ENCODE data around the gene P4HB.
"Not testable (repeated sequence)": the region's sequence is repeated elsewhere in the genome, so short reads cannot be mapped to it uniquely, and the experiment has no call there.

Gene P4HB

DNA sequence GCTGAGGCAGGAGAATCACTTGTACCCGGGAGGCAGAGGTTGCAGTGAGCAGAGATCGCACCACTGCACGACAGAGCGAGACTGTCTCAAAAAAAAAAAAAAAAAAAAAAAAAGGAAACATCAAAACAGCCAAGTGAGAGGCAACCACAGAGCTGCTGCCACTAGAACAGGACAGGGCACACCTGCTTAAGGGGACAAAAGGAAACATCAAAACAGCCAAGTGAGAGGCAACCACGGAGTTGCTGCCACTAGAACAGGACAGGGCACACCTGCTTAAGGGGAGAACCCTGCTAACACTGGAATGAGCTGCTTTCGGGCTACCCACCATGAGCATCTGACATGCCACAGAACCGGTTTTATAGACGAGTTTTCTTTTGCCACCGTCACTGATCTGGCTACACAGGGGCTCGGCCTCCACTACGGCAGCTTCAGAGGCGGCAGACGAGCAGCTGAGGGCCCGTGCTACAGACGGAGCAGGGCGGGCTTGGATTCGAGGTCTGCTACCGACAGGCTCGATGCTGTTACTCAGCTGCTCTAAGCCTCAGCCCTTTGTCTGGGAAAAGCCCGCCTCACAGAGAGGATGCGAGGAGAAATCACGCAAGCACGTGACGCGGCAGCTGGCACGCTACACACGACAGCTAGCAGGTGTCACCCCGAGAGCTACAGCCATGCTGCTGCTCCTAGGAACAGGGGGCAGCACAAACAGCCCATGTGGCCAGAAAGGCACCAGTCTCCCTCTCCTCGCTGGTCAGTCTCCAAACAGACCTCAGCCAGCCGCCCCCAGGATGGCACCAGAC, 2.0 kb downstream of the P4HB start:
- no peak for DNase-seq
- in situ Hi-C loops (cut with HindIII; ENCODE audit: low pct_ligation_motif_present, low pct_unique_long_range_greater_than_20kb, low sequenced_read_pairs), result no loop called here

DNA sequence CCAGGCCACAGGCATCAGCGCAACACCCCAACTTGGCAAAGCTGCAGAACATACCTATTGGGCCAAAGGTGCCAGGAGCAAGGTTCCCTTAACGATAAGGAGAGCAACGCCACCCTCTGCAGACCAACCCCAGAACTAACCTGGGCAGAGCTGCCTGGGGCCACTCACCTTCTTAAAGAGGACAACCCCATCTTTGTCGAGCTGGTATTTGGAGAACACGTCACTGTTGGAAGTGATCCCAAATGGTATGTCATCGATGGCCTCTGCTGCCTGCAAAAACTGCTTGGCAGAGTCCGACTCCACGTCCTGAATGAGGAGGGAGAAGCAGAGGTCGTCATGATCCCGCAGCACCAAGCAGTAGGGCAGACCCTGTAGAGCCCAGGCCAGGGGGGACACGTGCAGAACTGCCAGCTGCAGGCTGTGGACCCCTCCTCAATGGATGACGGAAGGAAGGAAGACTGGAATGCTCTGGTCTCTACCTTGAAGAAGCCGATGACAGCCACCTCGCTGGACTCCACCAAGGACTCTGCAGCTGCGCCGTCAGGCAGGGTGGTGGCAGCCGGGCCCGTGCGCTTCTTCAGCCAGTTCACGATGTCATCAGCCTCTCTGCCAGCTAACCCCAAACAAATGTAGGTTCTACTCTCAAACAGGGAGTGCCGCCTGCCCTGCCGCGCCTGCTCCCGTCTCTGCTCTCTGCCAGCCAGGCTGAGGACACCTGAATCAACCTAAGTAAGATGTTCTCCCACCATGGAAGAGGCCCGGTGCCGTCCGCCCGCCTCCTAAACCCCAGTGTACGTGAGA, 5.2 kb downstream of the P4HB start:
- DNase-seq, result peak; percentile 21
- in situ Hi-C loops (cut with HindIII; ENCODE audit: low pct_ligation_motif_present, low pct_unique_long_range_greater_than_20kb, low sequenced_read_pairs), result no loop called here

DNA sequence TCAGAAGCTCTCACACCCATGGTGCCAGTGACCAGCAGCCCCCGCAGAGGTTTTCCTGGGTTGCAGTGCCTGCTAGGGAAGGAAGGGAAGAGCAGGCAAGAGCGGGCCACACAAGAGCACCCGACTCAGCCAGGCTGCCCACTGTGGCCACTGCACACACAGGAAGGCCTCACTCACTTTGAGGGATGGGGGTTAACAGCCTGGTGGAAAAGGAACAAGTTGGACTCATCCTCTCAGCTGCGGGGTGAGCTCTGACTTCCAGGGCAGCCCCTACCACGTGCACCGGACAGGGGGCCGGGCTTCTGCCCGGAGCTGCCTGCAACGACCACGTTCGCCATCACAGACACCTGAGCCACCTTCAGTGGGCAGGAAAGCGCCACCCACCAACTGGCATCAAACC, 8.1 kb downstream of the P4HB start:
- no peak for DNase-seq
- in situ Hi-C loops (cut with HindIII; ENCODE audit: low pct_ligation_motif_present, low pct_unique_long_range_greater_than_20kb, low sequenced_read_pairs), result no loop called here

DNA sequence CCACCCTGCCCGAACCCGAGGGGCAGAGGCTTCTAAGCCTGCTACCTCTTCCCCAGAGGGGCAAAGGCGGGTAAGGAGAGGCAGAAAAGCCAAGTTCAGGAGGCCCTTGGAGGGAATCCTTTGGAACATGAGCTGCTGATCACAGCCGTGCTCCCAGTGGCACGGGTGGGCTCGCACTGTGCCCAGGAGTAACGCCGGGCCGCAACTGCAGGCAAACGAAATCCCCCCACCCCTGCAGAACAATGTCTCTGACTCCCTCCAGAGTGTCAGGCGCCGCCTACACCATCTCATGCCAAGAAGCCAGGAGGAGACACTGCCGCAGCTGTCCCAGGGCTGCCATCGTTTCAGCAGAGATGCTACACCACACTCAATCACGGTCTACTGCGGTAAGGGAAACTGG, 8.9 kb downstream of the P4HB start:
- in situ Hi-C loops (cut with HindIII; ENCODE audit: low pct_ligation_motif_present, low pct_unique_long_range_greater_than_20kb, low sequenced_read_pairs), result no loop called here
- DNase-seq, result no peak

DNA sequence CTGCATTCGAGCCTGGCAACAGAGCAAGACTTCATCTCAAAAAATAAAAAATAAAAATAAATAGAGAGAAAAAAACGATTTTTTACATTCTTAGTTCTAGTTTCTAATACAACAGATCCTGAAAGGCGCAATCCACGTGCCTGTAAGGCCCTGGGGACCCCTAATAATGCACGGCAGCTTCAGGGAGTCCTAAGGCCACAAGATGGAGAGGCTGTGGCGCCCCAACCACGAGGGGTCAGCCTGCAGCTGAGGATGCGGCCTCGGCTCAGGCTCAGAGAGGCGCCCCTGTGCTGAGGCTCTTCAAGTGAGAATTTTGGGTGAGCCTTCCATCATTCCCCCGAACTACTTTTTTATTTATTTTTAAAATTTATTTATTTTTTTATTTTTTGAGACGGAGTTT, 10.9 kb downstream of the P4HB start:
- DNase-seq, result no peak
- in situ Hi-C loops (cut with HindIII; ENCODE audit: low pct_ligation_motif_present, low pct_unique_long_range_greater_than_20kb, low sequenced_read_pairs), result no loop called here

DNA sequence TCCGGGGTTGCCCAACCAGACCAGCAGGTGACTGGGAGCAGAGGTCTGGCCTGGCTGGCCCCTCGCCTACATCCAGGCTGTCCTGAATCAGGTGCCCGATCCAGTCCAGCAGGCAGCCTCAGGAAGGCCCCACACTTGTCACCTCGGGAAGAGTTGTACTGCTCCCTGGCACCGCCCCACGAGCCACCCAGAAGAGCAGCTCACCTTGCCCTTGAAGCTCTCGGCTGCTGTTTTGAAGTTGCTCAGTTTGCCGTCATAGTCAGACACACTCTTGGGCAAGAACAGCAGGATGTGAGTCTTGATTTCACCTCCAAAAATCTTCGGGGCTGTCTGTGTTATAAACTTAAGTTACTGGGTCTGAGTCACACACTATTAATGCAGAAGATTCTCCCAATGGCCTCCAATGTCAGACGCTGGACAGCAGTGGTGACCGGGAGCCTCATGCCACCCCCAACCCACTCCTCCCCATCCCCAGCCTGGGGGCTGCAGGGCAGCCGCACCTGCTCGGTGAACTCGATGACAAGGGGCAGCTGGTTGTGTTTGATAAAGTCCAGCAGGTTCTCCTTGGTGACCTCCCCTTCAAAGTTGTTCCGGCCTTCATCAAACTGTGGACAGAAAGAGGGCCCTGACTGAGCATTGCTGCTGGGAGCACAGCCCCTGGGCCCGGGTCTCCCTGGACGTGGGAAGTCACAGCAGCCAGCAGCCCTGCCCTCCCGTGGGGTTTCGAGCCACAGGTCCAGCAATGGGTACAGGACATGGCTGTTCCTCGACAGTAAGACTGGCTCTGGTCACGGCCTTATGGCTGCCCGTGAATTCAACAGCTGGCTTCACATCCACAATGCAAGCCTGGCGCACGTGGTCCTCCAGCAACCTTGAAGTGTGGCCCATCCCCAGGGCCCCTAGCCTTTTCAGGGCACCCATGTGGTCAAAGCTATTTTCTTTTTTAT, 13.3 kb downstream of the P4HB start:
- no peak for DNase-seq
- in situ Hi-C loops (cut with HindIII; ENCODE audit: low pct_ligation_motif_present, low pct_unique_long_range_greater_than_20kb, low sequenced_read_pairs), result no loop called here

DNA sequence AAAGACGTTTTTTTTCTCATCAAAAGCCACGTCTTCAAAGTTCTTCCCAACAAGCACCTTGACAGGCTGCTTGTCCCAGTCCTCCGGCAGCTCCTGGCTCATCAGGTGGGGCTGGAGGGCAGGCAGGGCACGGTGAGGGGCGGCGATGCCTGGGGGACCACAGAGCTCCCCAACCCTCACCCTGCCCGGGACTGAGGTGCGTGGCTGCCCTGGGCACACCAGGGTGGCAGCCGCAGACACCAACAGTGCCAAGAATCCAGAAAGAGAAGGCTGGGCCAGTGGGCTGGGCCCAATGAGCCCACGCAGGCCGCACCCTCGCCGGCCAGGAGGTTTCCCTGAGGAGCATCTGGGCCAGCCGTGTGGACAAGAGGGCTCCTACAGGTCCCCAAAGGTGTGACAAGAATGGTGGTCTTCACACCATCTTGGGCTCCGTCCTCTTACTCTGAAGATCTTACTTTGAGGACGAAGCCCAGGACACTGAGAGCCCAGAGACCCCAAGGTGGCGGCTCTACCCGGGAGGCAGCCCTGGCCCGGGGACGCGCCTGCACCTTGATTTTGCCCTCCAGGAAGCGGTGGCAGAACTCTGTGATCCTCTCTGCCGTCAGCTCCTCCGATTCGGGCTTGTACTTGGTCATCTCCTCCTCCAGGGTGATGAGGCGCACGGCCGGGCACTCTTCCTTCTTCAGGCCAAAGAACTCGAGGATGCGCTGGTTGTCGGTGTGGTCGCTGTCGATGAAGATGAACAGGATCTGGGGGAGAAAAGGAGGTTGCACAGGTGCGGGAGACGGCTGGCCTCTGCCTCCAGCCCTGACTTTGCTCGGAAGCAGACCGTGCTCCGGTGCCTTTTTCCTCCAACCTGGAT, 14.2 kb downstream of the P4HB start:
- in situ Hi-C loops (cut with HindIII; ENCODE audit: low pct_ligation_motif_present, low pct_unique_long_range_greater_than_20kb, low sequenced_read_pairs), result no loop called here
- no peak for DNase-seq

DNA sequence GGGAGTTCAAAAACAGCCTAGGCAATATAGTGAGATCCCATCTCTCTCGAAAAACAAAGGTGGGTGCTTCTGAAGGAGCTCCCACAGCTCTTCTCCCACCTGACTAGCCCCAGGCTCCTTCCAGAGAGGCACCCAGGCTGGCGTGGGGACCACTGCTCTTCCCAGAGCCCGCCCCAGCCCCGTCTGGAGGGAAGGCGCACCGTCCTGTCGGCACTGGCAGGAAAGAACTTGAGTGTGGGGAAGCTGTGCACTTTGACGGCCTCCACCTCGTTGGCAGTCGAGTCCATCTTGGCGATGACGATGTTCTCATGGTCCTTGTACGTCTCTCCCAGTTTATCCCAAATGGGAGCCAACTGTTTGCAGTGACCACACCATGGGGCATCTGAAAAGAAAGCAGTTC, 15.0 kb downstream of the P4HB start:
- DNase-seq, result no peak
- in situ Hi-C loops (cut with HindIII; ENCODE audit: low pct_ligation_motif_present, low pct_unique_long_range_greater_than_20kb, low sequenced_read_pairs), result no loop called here

DNA sequence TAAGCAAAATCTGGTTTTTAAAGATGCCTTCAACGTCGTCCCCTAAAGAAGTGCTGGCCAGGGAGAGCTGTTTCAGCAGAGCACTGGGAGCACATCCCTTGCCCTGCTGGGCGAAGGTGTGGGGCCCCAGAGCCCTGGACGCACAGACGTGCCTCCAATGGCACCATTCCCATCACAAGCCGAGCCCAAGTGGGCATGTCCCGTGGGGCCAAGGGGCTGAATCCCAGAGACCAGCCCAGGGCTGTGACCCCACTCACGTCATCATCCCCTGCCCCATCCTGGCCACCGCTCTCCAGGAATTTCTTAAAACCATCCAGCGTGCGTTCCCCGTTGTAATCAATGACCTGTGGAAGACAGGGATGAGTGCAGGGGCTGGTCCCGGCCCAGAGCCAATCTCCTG, 15.4 kb downstream of the P4HB start:
- in situ Hi-C loops (cut with HindIII; ENCODE audit: low pct_ligation_motif_present, low pct_unique_long_range_greater_than_20kb, low sequenced_read_pairs), result no loop called here
- DNase-seq, result no peak

DNA sequence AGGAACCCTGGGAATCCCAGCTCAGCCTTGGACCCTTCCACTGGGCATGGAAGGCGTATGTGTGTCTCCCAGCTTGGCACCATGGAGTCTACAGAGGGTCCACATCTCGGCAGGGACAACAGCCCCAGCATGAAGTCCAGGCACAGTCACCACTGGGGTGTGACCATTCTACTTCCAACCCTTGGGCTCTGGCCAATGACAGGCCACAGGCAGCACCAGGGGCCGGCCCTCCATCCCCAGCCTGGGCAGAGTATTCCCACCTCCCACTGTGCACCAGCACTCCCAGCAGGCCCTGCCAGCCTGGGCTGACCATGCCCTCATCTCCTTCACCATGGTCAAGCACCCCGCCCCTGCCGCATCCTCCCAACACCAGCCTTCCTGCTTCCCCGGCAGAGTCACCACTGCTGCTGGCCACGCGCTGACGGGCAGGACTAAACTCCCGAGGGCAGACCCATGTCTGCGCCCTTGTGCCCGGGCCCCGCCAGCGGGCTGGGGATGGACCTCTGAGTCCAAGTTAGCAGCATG, 15.9 kb downstream of the P4HB start:
- DNase-seq, result no peak
- in situ Hi-C loops (cut with HindIII; ENCODE audit: low pct_ligation_motif_present, low pct_unique_long_range_greater_than_20kb, low sequenced_read_pairs), result no loop called here

DNA sequence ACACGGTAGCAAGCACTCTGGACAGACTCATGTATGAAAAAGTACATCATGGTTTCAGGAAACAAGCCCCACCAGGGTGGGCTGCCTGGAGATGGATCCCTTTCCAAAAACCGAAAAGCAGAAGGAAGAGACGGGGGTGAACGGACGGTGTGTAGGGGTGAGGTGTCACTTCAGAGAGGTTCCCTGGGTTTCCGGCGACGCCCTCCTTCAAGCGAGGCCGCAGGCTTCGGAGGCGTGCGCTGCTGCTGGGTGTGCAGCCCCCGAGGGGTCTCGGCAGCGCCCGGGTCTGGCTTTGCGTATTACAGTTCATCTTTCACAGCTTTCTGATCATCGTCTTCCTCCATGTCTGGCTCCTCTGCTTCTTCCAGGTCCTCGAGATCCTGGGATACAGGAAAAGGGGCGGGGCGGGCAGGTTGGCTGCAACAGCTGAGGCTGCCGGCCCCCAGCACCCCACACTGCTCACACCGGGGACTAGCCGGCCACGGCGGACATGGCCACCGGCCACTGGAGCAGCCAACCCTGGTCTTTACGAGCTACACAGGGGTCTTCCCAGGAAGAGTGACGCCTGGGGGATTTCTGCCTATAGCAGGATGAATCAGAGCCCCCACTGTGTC, 16.5 kb downstream of the P4HB start:
- DNase-seq, result no peak
- in situ Hi-C loops (cut with HindIII; ENCODE audit: low pct_ligation_motif_present, low pct_unique_long_range_greater_than_20kb, low sequenced_read_pairs), result no loop called here

DNA sequence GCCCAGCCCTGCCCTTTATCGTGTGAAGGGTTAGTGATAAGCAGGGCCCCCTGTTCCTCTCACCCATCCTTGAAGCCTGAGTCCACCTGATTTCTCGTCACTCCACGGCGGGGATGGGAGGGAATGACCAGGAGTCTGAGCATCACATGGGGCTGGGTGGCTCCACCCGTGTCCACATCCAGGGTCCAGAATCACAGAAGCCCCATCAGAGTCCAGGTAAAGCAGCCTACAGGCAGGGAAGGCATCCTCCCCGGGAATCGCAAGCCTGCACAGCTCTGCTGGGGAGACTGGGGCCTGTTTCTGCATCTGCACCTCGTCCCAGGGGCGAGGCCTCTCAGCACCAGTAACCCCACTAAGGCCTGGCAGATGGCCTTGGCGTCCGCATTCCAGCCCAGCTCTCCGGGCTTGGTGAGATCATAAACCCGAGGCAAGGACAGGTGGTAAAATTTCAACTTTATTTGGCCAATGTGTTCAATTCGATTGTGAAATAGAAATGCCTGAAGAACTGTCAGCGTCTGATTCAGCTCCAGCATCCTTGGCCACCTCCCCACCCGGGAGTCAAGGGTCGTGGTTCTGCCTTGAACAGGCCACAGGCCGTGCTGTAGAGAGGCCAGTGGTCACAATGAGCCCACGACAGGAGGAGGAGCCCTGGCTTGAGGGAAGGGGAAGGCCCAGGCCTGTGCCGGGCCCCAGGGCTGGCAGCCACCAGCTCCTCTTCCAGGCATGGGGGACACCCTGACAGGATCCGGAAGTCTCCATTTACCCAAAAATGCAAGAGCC, 17.4 kb downstream of the P4HB start:
- in situ Hi-C loops (cut with HindIII; ENCODE audit: low pct_ligation_motif_present, low pct_unique_long_range_greater_than_20kb, low sequenced_read_pairs), result no loop called here
- peak; percentile 17 for DNase-seq

DNA sequence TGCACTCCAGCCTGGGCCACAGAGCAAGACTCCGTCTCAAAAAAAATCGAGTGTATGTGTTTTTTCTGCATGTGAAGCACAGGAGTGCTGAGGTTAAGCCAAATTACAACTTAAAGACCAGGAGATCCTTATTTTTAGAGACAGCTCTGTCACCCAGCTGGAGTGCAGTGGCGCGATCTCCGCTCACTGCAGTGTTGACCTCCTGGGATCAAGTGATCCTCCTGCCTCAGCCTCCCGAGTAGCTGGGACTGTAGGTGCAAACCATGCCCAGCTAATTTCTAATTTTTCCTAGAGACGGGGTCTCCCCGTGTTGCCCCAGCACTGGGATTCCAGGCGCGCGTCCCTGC, 18.0 kb downstream of the P4HB start:
- in situ Hi-C loops (cut with HindIII; ENCODE audit: low pct_ligation_motif_present, low pct_unique_long_range_greater_than_20kb, low sequenced_read_pairs), result no loop called here
- no peak for DNase-seq

DNA sequence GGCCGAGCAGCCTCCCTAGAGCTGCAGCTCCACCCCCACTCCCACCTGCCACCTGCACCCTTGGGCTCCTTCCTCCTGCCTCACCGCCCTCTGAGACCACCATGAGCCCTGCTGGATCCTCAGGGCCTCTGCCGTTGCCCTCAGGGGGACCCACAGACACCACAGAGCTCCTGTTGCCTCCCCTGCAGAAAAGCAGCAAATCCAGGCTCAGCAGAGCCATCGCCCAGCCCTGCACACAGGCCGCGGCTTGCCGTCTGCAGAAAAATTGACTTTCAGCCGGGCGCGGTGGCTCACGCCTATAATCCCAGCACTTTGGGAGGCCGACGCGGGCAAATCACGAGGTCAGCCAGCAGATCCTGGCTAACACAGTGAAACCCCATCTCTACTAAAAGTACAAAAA, 18.5 kb downstream of the P4HB start:
- in situ Hi-C loops (cut with HindIII; ENCODE audit: low pct_ligation_motif_present, low pct_unique_long_range_greater_than_20kb, low sequenced_read_pairs), result no loop called here
- no peak for DNase-seq

DNA sequence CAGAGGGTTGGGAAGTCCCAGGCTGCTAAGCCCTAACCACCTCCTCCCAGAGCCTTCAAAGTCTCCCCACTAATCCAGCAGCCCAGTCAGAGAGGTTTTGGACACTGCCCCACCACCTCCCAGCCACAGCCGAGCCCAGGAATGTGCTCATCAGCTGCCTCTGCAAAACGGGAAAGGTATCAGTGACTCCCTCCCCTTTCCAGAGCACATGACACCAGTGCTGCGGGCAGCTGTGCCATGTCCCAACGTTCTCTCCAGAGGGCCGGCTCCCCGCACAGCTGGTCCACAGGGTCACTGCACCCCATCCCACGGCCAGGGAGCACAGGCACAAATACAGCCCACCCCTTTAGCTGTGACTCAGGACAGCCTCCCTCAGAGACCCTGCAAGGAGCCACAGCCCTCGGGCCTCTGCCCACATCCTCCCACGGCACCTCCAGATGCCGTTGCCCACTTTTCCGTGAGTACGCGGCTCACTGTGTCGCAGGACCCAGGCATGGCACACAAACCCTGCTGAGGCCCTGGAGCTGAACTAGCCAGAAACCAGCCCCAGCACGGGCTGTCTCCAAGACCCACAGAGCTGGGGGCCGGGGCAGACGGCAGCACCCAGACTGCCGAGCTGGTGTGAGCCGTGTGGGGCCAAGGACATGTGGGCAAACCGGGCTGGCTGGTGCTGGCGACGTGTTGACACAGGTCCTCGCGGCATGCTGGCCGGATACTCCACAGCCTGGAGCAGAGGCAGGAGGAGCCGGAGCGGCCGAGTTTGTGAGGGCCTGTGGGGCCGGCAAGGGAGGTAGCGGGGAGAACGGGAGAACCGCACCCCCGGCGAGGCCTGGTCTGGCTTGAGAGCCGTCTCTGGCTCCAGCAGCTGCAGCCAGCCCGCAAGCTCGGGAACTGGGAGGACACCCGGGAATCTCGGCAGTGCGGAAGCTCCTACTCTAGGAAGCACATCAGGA, 19.2 kb downstream of the P4HB start:
- no peak for DNase-seq
- in situ Hi-C loops (cut with HindIII; ENCODE audit: low pct_ligation_motif_present, low pct_unique_long_range_greater_than_20kb, low sequenced_read_pairs), result no loop called here

DNA sequence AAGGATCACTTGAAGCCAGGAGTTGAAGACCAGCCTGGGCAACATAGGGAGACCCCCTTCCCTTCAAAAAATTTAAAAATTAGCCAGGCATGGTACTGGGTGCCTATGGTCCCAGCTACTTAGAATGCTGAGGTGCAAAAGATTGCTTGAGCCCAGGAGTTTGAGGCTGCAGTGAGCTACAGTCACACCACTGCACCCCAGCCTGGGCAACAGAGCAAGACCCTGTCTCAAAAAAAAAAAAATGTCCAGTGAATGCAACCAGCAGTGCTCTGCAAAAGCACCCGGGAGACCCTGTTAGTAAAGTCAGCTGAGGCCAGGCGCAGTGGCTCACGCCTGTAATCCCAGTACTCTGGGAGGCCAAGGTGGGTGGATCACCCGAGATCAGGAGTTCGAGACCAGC, 20.3 kb downstream of the P4HB start:
- DNase-seq; in situ Hi-C loops (cut with HindIII; ENCODE audit: low pct_ligation_motif_present, low pct_unique_long_range_greater_than_20kb, low sequenced_read_pairs): not testable (repeated sequence)

Measured in ACHN (cell line).